ENCODE results near the gene ASCC3.

DNA sequence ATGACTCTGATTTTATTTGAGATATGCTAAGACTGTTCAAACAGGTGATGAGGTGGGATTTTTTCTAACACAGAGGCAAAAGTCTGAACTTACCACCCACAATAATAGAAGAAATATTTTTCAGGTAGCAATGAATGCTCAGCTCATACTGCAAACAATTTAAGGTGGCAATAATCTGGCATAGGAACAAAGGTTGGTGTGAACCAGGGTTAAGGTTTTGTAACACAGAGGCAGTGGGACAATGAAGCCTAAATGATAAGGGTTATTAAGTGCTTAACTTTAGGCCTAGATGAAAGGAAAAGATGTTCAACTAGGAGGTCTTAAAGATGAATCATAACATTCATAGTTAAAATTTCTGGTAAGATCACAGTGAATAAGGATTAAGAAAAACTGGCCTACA is 4.9 kb downstream of the ASCC3 start:
- TF ChIP-seq CTCF (IDR thresholded peaks at IDR 0.05), result no peak
- no peak for TF ChIP-seq EZH2 (IDR thresholded peaks at IDR 0.05; ENCODE audit: borderline replicate concordance, insufficient read depth, low read depth, low read length, poor library complexity, severe bottlenecking)
